HEK293 (cell line): ENCODE measurements around the gene DSCAML1.

Experiments used
- MYNN ChIP-seq: fragments of 450-650 bp; formaldehyde crosslinking; IDR thresholded peaks from 2 replicates; pipeline ENCODE4 v1.5.1; 2016; ENCODE audit warnings: missing biosample characterization, missing genetic modification characterization, borderline replicate concordance
- PATZ1 ChIP-seq: fragments of 450-650 bp; formaldehyde crosslinking; IDR thresholded peaks from 2 replicates; pipeline ENCODE4 v1.5.1; 2016; ENCODE audit warnings: missing biosample characterization, missing genetic modification characterization
- YY1 ChIP-seq: fragments of 450-650 bp; formaldehyde crosslinking; IDR thresholded peaks from 2 replicates; pipeline ENCODE4 v1.5.1; 2018; ENCODE audit warnings: missing biosample characterization, missing genetic modification characterization
- ZNF169 ChIP-seq: fragments of 450-650 bp; formaldehyde crosslinking; IDR thresholded peaks from 2 replicates; pipeline ENCODE4 v1.5.1; 2016; ENCODE audit warnings: missing biosample characterization, missing genetic modification characterization
- ZNF580 ChIP-seq: fragments of 450-650 bp; formaldehyde crosslinking; IDR thresholded peaks from 2 replicates; pipeline ENCODE4 v1.5.1; 2016; ENCODE audit warnings: missing biosample characterization, missing genetic modification characterization
- ZSCAN4 ChIP-seq: fragments of 450-650 bp; formaldehyde crosslinking; IDR thresholded peaks from 2 replicates; pipeline ENCODE4 v1.5.1; 2017; ENCODE audit warnings: missing biosample characterization, missing genetic modification characterization
- TF ChIP-seq, protein P1 (sequence below): fragments of 450-650 bp; formaldehyde crosslinking; IDR thresholded peaks from 2 replicates; pipeline ENCODE4 v1.5.1; 2016; ENCODE audit warnings: missing biosample characterization, missing genetic modification characterization
- TF ChIP-seq, protein P2 (sequence below): fragments of 450-650 bp; formaldehyde crosslinking; IDR thresholded peaks from 2 replicates; pipeline ENCODE4 v1.5.1; 2016; ENCODE audit warnings: missing biosample characterization, missing genetic modification characterization

DNA sequence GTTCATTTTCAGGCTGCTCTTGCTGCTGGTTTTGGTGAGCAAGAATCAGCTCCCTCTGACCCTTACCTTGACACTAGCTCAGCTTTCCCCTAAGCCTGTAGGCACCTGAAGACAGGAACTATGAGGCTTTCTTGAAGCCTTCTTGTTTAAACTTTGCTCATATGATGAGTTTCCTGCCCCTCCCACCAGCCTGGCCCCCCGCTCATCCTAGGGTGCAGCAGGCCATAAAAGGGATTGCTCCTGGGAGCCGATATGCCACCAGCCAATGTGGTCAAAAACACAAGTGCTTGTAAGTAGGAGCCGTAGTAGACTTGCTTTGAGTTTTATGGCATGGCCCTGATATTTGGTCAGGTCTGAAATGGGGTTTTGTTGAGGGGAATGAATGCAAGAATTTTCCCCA is 164.7 kb downstream of the DSCAML1 start:
- TF ChIP-seq ZNF580 (no peak), ZNF169 (no peak), ZSCAN4 (tag by site-specific recombination) (no peak), YY1 (tag by site-specific recombination) (no peak), MYNN (tag by site-specific recombination) (no peak), PATZ1 (tag by site-specific recombination) (no peak)
- TF ChIP-seq, protein P1, sequence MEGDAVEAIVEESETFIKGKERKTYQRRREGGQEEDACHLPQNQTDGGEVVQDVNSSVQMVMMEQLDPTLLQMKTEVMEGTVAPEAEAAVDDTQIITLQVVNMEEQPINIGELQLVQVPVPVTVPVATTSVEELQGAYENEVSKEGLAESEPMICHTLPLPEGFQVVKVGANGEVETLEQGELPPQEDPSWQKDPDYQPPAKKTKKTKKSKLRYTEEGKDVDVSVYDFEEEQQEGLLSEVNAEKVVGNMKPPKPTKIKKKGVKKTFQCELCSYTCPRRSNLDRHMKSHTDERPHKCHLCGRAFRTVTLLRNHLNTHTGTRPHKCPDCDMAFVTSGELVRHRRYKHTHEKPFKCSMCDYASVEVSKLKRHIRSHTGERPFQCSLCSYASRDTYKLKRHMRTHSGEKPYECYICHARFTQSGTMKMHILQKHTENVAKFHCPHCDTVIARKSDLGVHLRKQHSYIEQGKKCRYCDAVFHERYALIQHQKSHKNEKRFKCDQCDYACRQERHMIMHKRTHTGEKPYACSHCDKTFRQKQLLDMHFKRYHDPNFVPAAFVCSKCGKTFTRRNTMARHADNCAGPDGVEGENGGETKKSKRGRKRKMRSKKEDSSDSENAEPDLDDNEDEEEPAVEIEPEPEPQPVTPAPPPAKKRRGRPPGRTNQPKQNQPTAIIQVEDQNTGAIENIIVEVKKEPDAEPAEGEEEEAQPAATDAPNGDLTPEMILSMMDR (tag by site-specific recombination): no peak
- TF ChIP-seq, protein P2, sequence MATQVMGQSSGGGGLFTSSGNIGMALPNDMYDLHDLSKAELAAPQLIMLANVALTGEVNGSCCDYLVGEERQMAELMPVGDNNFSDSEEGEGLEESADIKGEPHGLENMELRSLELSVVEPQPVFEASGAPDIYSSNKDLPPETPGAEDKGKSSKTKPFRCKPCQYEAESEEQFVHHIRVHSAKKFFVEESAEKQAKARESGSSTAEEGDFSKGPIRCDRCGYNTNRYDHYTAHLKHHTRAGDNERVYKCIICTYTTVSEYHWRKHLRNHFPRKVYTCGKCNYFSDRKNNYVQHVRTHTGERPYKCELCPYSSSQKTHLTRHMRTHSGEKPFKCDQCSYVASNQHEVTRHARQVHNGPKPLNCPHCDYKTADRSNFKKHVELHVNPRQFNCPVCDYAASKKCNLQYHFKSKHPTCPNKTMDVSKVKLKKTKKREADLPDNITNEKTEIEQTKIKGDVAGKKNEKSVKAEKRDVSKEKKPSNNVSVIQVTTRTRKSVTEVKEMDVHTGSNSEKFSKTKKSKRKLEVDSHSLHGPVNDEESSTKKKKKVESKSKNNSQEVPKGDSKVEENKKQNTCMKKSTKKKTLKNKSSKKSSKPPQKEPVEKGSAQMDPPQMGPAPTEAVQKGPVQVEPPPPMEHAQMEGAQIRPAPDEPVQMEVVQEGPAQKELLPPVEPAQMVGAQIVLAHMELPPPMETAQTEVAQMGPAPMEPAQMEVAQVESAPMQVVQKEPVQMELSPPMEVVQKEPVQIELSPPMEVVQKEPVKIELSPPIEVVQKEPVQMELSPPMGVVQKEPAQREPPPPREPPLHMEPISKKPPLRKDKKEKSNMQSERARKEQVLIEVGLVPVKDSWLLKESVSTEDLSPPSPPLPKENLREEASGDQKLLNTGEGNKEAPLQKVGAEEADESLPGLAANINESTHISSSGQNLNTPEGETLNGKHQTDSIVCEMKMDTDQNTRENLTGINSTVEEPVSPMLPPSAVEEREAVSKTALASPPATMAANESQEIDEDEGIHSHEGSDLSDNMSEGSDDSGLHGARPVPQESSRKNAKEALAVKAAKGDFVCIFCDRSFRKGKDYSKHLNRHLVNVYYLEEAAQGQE: no peak
